ENCODE measurements around the gene EPAS1. TPM values are rescaled to one million over a fixed set of nuclear protein-coding genes. Genes with fewer than 3 reads are reported as not detected.

Gene EPAS1
- total and polyA plus RNA-seq, 2 of the 13 experiments (the other 11 are each of a cell fraction or from before 2014, with no cell fraction given): 47.1 to 182 TPM

- TF ChIP-seq ZNF800 (CRISPR knock-in tag; IDR thresholded peaks at IDR 0.05): peak; percentile 22
- no peak for TF ChIP-seq KAT8 (CRISPR knock-in tag; IDR thresholded peaks at IDR 0.05)
- TF ChIP-seq FUBP1 (CRISPR knock-in tag; IDR thresholded peaks at IDR 0.05; ENCODE audit: borderline replicate concordance): no peak
- TF ChIP-seq ZNF790 (CRISPR knock-in tag; IDR thresholded peaks at IDR 0.05; ENCODE audit: borderline replicate concordance): no peak
- TF ChIP-seq CEBPG (CRISPR knock-in tag; IDR thresholded peaks at IDR 0.05): peak; percentile 92
- TF ChIP-seq ZNF564 (CRISPR knock-in tag; IDR thresholded peaks at IDR 0.05): no peak
- 0 out of 2 replicates have a peak, but pooled peaks have one; percentile 39 for TF ChIP-seq BRD4 (CRISPR knock-in tag; IDR thresholded peaks at IDR 0.05)
- peak; percentile 62; the same call in 1 of the 2 replicates for TF ChIP-seq SRY (CRISPR knock-in tag; IDR thresholded peaks at IDR 0.05)
- TF ChIP-seq ZNF709 (CRISPR knock-in tag; IDR thresholded peaks at IDR 0.05): no peak
- no peak for TF ChIP-seq IKZF4 (CRISPR knock-in tag; IDR thresholded peaks at IDR 0.05; ENCODE audit: borderline replicate concordance, low read depth, not compliant biosample characterization)
- TF ChIP-seq KLF12 (CRISPR knock-in tag; IDR thresholded peaks at IDR 0.05; ENCODE audit: borderline replicate concordance): no peak
- no peak for TF ChIP-seq ZNF704 (CRISPR knock-in tag; IDR thresholded peaks at IDR 0.05; ENCODE audit: borderline replicate concordance)
- no peak for TF ChIP-seq ZNF816 (CRISPR knock-in tag; IDR thresholded peaks at IDR 0.05; ENCODE audit: borderline replicate concordance)
- TF ChIP-seq MAFG (CRISPR knock-in tag; IDR thresholded peaks at IDR 0.05): no peak
- peak; percentile 26; the same call in 1 of the 2 replicates for TF ChIP-seq TMF1 (CRISPR knock-in tag; IDR thresholded peaks at IDR 0.05; ENCODE audit: low read depth)
- no peak for TF ChIP-seq ZNF430 (CRISPR knock-in tag; IDR thresholded peaks at IDR 0.05)
- no peak for TF ChIP-seq HNF4G (IDR thresholded peaks at IDR 0.05; ENCODE audit: borderline replicate concordance, low read depth, low read length)
- TF ChIP-seq HNF4G (CRISPR knock-in tag; IDR thresholded peaks at IDR 0.05; ENCODE audit: borderline replicate concordance, low read depth): 0 out of 2 replicates have a peak, but pooled peaks have one; percentile 4
- peak; percentile 77; the same call in 1 of the 2 replicates for TF ChIP-seq ZNF558 (CRISPR knock-in tag; IDR thresholded peaks at IDR 0.05; ENCODE audit: borderline replicate concordance)
- TF ChIP-seq TAF15 (IDR thresholded peaks at IDR 0.05; ENCODE audit: low read depth, low read length, poor library complexity, severe bottlenecking): no peak
- TF ChIP-seq ZNF678 (CRISPR knock-in tag; IDR thresholded peaks at IDR 0.05): no peak; the same call in 1 of the 2 replicates
- no peak for TF ChIP-seq ARID3A (IDR thresholded peaks at IDR 0.05; ENCODE audit: low read depth, low read length)
- TF ChIP-seq GTF2F1 (IDR thresholded peaks at IDR 0.05; ENCODE audit: low read length): no peak
Measured at GRCh38 chr2:46299365-46300263, 2.4 kb downstream of the EPAS1 start (continued).
